Measurements from ENCODE around the gene TMEM179. TPM values are rescaled to one million over a fixed set of nuclear protein-coding genes. Genes with fewer than 3 reads are reported as not detected.

TMEM179 gene
- total RNA-seq, 2 donors from 2014 or later = 0.38 TPM; not detected in 1

GRCh38 chr14:104563191-104563741 lies 41.3 kb downstream of the TMEM179 start:
- DNase-seq (ENCODE audit: low spot score) = no peak
- intact Hi-C loops (cut with DNase I) = loop anchor here (5.0 to 10.0 kb wide), 2 partner anchors 426 to 468 kb away; partner anchors contain the start of gene KIF26A (in 1 of the 2)

DNA sequence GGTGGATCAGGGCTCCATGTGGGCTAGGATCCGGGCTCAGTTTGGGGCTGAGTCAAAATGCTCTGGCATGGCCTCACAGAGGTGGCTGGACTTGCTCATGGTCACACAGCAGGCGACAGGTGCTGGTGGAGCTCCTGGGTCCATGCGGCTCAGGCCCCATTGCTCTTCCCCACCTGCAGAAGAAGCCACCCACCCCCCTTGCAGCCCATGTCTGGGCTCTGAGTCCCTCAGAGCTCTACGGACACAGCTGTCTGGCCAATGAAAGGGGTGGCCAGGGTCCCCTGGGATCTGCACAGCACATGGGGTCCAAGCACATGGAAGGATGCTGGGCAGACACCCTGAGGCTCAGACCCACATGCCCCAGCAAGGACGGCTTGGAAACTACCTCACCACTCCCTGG lies 42.0 kb downstream of the TMEM179 start:
- DNase-seq (ENCODE audit: low spot score) = peak; percentile 73
- intact Hi-C loops (cut with DNase I) = loop anchor here (5.0 to 10.0 kb wide), 2 partner anchors 425 to 468 kb away; partner anchors contain the start of gene KIF26A (in 1 of the 2)

DNA sequence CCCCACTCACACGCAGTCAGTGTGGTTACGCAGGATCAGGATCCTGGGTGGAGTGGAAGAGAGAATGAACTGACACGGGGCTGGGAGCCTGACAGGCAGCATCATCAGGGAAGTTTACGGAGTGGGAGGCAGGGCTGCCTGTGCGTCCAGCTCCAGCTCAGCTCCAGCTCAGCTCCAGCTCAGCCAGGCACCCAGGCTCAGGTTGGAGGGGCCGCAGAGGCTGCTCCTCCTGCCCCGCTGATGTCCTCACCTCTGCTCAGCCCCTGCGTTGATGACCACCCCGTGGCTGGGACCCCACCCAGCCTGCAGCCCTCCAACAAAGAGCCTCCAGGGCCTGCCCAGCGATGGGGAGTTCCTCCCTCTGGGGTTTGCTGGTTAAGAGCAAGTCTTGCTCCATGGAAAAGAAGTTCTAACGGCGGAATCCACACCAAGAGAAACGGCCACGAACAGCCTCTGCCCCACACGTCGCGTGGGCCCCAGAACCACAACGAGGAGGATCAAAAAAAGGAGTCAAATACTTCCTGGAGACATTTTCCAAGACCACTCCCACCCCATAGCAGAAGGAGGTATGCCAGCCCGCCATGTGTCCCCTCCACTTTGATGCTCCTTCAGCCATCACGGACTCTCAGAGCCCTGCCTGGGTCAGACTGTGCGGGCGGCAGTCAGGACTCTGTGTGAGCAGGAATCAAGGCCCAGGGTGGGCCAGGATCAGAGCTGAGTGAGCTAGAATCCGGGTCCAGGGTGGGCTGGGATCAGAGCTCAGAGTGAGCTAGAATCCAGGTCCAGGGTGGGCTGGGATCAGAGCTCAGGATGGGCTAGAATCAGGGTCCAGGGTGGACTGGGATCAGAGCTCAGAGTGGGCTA lies 42.7 kb downstream of the TMEM179 start:
- DNase-seq (ENCODE audit: low spot score) = peak; percentile 48
- intact Hi-C loops (cut with DNase I) = loop anchor here (5.0 to 10.0 kb wide), 2 partner anchors 425 to 467 kb away; partner anchors contain the start of gene KIF26A (in 1 of the 2)

DNA sequence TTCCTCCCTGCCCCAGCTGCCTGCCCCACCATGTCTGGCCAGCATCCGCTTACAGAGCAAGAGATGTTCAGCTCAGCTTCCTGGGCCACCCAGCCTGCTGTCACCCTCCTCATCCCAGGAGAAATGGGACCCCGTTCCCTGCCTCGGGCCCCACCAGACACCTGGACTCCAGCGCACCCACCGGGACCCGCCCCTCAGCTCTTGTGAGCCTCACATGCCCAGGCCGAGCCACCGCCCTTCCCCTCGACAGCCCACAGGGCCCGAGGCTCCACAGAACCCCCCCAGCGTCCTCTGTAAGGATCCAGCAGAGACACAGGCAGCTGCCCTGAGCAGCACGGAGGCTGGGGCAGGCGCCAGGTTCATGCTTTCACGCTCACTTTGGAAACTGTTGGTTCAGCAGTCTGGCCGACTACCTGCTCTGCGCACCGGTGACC lies 43.4 kb downstream of the TMEM179 start:
- intact Hi-C loops (cut with DNase I) = loop anchor here (5.0 to 10.0 kb wide), 2 partner anchors 424 to 466 kb away; partner anchors contain the start of gene KIF26A (in 1 of the 2)
- peak; percentile 72 for DNase-seq (ENCODE audit: low spot score)

GRCh38 chr14:104560586-104560945 lies 44.0 kb downstream of the TMEM179 start:
- peak; percentile 42 for DNase-seq (ENCODE audit: low spot score)
- intact Hi-C loops (cut with DNase I) = loop anchor here (5.0 to 10.0 kb wide), 2 partner anchors 423 to 466 kb away; partner anchors contain the start of gene KIF26A (in 1 of the 2)

GRCh38 chr14:104559804-104560585 lies 44.6 kb downstream of the TMEM179 start:
- intact Hi-C loops (cut with DNase I) = loop anchor here (5.0 to 10.0 kb wide), 2 partner anchors 423 to 465 kb away; partner anchors contain the start of gene KIF26A (in 1 of the 2)
- DNase-seq (ENCODE audit: low spot score) = peak; percentile 62

DNA sequence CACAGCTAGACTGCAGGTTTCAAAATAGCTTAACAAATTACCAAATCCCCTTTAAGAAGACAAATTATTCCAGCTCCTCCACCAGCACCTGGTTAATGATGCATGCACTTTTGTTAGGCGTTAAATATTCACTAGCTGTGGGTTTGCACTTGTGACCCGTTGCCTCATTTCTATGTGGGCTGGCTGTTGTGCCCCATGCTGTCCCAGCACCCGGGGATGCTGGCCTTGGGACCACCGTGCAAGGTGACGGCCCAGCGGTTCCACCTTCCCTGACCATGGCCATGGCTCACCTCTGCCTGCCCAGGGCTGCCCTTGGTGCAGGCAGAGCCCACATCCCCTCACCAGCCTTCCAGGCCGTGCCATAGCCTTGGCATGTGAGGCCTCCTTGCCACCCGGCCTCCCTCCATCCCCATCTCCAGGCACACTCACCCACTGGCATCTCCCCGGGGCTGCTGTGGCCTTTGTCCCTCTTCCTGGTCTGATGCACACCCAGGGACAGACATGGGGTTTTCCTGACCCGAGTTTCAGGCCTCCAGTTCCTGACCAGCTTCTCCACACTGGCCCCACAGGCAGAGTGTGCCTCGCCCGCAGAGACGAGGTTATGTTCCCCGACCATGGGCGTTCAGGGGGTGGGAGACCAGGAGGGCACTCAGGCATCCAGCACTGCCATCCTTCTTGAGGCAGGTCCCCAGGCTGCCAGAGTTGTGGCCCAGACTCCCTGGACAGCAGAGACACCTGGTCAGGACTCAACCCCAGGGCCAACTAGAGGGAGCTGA lies 45.4 kb downstream of the TMEM179 start:
- intact Hi-C loops (cut with DNase I) = no loop called here
- DNase-seq (ENCODE audit: low spot score) = peak; percentile 69

- intact Hi-C loops (cut with DNase I) = no loop called here
- peak; percentile 26 for DNase-seq (ENCODE audit: low spot score)
Observed at GRCh38 chr14:104558231-104559027, 46.1 kb downstream of the TMEM179 start.

DNA sequence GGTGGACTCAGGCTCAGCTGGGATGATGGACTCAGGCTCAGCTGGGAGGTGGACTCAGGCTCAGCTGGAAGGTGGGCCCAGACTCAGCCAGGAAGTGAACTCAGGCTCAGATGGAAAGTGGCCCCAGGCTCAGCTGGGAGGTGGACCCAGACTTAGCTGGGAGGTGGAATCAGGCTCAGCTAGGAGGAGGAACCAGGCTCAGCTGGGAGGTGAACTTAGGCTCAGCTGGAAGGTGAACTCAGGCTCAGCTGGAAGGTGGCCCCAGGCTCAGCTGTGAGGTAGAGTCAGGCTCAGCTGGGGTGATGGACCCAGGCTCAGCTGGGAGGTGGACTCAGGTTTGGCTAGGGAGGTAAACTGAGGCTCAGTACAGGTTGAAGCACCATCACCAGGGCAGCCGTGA lies 46.8 kb downstream of the TMEM179 start:
- DNase-seq (ENCODE audit: low spot score) = peak; percentile 60
- intact Hi-C loops (cut with DNase I) = no loop called here

GRCh38 chr14:104557086-104557485 lies 47.5 kb downstream of the TMEM179 start:
- DNase-seq (ENCODE audit: low spot score) = peak; percentile 38
- intact Hi-C loops (cut with DNase I) = no loop called here

DNA sequence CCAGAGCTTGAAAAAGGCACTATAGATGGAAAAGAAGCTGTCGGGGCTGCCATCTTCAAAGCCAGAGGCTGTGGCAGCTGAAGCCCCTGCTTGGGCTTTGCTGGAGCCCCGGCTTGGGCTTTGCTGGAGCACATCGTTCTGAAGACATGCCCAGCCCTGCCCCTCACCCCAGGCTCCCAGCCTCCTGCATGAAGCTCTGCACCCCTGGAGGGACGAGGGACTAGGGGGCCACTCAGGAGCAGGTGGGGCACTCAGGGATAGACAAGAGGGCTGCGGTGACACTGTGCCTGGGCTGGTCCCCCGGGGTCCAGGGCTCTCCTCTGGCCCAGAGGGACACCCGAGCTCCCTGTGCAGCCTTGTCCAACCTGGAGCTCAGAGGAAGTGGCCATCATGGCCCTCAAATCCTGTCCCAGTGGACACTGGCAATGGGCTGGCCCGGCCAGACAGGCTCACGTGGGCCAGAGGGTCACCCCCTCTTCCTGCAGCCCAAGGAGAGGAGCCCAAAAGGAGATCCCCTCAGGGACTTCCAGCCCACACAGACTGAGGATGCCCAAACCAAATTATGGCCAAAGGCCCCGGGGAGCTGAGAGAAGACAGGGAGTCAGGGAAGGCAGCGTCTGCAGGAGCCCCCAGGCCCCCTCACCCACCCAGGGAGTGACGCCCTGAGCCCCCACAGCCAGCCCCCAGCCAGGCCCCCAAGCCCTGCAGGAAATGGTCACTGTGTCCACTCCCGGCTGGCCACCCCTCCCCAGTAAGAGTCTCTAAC lies 48.1 kb downstream of the TMEM179 start:
- intact Hi-C loops (cut with DNase I) = no loop called here

GRCh38 chr14:104555430-104556255 lies 48.9 kb downstream of the TMEM179 start:
- intact Hi-C loops (cut with DNase I) = no loop called here
- DNase-seq (ENCODE audit: low spot score) = peak; percentile 53

More for the DNA sequence above, 48.1 kb downstream of the TMEM179 start:
- peak; percentile 75 for DNase-seq (ENCODE audit: low spot score)

DNA sequence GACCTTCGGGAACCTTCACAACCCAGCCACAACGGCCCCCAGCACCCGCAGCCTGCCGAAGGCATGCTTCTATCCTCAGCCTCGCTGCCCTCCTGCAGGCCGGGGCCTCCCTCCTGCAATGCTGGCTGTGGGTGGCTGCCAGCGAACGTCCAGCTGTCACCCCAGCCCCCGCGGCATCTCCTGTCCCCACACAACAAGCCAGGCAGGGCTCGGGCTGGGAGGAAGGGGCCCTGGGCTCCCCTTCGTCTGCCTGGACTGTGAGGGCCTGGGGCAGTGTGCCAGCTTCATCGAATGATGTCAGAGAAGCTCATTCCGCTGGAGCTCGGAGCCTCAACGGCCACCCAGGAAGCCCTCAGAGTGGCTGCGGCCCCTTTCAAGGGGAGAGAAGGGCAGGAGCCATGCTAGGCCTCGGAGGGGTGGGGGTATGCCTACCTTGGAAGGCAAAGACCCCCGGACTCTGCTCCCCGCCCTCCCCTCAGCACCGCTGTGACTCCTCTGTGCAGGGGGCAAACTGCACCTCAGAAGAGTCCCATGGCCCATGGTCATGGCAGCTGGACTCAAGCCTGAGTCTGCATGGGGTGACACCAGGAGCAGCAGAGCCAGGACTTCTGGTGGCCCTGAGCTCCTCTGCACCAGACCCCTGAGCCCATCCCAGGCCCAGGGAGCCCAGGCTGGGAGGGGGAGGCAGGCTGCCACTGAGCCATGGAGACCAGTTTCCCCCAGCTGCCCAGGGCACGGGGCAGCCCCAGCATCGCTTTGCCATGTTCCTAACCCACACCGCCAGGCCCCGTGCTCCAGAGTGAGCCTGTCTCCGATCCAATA lies 49.8 kb downstream of the TMEM179 start:
- DNase-seq (ENCODE audit: low spot score) = peak; percentile 78
- intact Hi-C loops (cut with DNase I) = loop anchor here in 1 of 2 donors (5.0 kb wide), 1 partner anchor 413 kb away; no protein-coding TSS in a partner anchor

GRCh38 chr14:104554088-104554607 lies 50.4 kb downstream of the TMEM179 start:
- DNase-seq (ENCODE audit: low spot score) = peak; percentile 63
- intact Hi-C loops (cut with DNase I) = loop anchor here in 1 of 2 donors (5.0 kb wide), 1 partner anchor 412 kb away; no protein-coding TSS in a partner anchor
